SK-N-SH treated with all-trans-retinoic acid at 6 μM for 48 hours (cell line): Measurements from ENCODE around the gene SLC6A3.

Experiments used
- ATAC-seq: fragments of 200-7000 bp; cut with Tn5 transposase; 3 replicates; pipeline ENCODE4 v1.9.1; 2020; ENCODE audit warnings: mild to moderate bottlenecking, moderate library complexity
- ARNTL ChIP-seq: fragments of 450-650 bp; formaldehyde crosslinking; IDR thresholded peaks from 2 replicates; pipeline ENCODE4 v1.5.0; 2020; ENCODE audit warnings: low read depth, mild to moderate bottlenecking, moderate library complexity, borderline replicate concordance
- BACH2 ChIP-seq: fragments of 250-450 bp; sonication (Bioruptor Pico); IDR thresholded peaks from 2 replicates; pipeline ENCODE4 v1.9.0; 2021; ENCODE audit warnings: mild to moderate bottlenecking, borderline replicate concordance
- CSDC2 ChIP-seq: fragments of 250-450 bp; sonication (Bioruptor Pico); IDR thresholded peaks from 2 replicates; pipeline ENCODE4 v1.5.0; 2020; ENCODE audit warnings: mild to moderate bottlenecking, moderate library complexity
- ESRRG ChIP-seq: fragments of 250-450 bp; sonication (Bioruptor Pico); IDR thresholded peaks from 2 replicates; pipeline ENCODE4 v1.6.1; 2021; ENCODE audit warnings: mild to moderate bottlenecking
- OSR1 ChIP-seq: fragments of 250-450 bp; sonication (Bioruptor Pico); IDR thresholded peaks from 2 replicates; pipeline ENCODE4 v1.8.0; 2022; ENCODE audit warnings: moderate library complexity, mild to moderate bottlenecking, inconsistent platforms
- PPARA ChIP-seq: fragments of 250-450 bp; sonication (Bioruptor Pico); IDR thresholded peaks from 2 replicates; pipeline ENCODE4 v1.5.0; 2020; ENCODE audit warnings: mild to moderate bottlenecking, borderline replicate concordance
- RARB ChIP-seq: fragments of 250-450 bp; sonication (Bioruptor Pico); IDR thresholded peaks from 2 replicates; pipeline ENCODE4 v1.8.0; 2021; ENCODE audit warnings: mild to moderate bottlenecking, moderate library complexity
- SNAI2 ChIP-seq: fragments of 250-450 bp; sonication (Bioruptor Pico); IDR thresholded peaks from 2 replicates; pipeline ENCODE4 v1.5.0; 2020; ENCODE audit warnings: mild to moderate bottlenecking, moderate library complexity
- TCF4 ChIP-seq: fragments of 250-450 bp; sonication (Bioruptor Pico); IDR thresholded peaks from 2 replicates; pipeline ENCODE4 v1.8.0; 2021; ENCODE audit warnings: mild to moderate bottlenecking, moderate library complexity, borderline replicate concordance
- TOX ChIP-seq: fragments of 250-450 bp; sonication (Bioruptor Pico); IDR thresholded peaks from 2 replicates; pipeline ENCODE4 v1.8.0; 2021; ENCODE audit warnings: mild to moderate bottlenecking, moderate library complexity, borderline replicate concordance
- ZC3H10 ChIP-seq: fragments of 250-450 bp; sonication (Bioruptor Pico); IDR thresholded peaks from 2 replicates; pipeline ENCODE4 v1.5.1; 2021; ENCODE audit warnings: mild to moderate bottlenecking, moderate library complexity
- ZFP3 ChIP-seq: fragments of 250-450 bp; sonication (Bioruptor Pico); IDR thresholded peaks from 2 replicates; pipeline ENCODE4 v1.5.0; 2020; ENCODE audit warnings: mild to moderate bottlenecking, moderate library complexity
- ZNF565 ChIP-seq: fragments of 450-650 bp; formaldehyde crosslinking; conservative IDR thresholded peaks from 2 replicates; pipeline ENCODE4 v1.5.0; 2020; ENCODE audit warnings: low read depth, mild to moderate bottlenecking, moderate library complexity
- ZNF8 ChIP-seq: fragments of 450-650 bp; formaldehyde crosslinking; IDR thresholded peaks from 2 replicates; pipeline ENCODE4 v1.5.0; 2020; ENCODE audit warnings: mild to moderate bottlenecking, moderate library complexity
- TF ChIP-seq, protein P1 (sequence below): fragments of 250-450 bp; sonication (Bioruptor Pico); IDR thresholded peaks from 2 replicates; pipeline ENCODE4 v1.5.0; 2020; ENCODE audit warnings: mild to moderate bottlenecking, moderate library complexity
- TF ChIP-seq, protein P2 (sequence below): fragments of 250-450 bp; sonication (Bioruptor Pico); IDR thresholded peaks from 2 replicates; pipeline ENCODE4 v1.8.0; 2020; ENCODE audit warnings: mild to moderate bottlenecking, moderate library complexity, borderline replicate concordance
- TF ChIP-seq, protein P3 (sequence below): fragments of 250-450 bp; sonication (Bioruptor Pico); IDR thresholded peaks from 2 replicates; pipeline ENCODE4 v1.5.1; 2021; ENCODE audit warnings: mild to moderate bottlenecking, moderate library complexity
- TF ChIP-seq, protein P4 (sequence below): fragments of 250-450 bp; sonication (Bioruptor Pico); IDR thresholded peaks from 2 replicates; pipeline ENCODE4 v1.5.1; 2020; ENCODE audit warnings: low read depth, mild to moderate bottlenecking, moderate library complexity
- TF ChIP-seq, protein P5 (sequence below): fragments of 250-450 bp; sonication (Bioruptor Pico); IDR thresholded peaks from 2 replicates; pipeline ENCODE4 v1.8.0; 2021; ENCODE audit warnings: low read depth, mild to moderate bottlenecking, moderate library complexity, borderline replicate concordance

Gene SLC6A3

DNA sequence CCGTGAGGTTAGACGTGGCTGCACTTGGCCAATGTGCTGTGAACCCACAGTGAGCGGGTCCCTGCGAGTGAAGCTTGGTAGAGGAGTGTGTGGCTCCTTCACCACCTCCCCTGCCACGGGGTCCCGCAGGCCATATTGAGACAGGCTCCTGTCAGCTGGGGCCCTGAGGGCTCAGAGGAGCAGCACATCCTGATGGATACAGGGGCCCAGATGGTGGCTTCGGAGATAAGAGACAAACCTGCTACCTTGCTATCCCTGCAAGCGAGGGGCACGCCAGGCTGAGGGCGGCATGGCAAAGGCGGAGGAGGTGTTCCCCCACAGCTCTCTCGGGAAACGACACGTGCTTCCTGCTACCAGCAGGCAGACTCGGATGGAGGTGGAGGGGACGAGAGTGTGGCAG is 33.1 kb downstream of the SLC6A3 start (continued):
- TF ChIP-seq, protein P1, sequence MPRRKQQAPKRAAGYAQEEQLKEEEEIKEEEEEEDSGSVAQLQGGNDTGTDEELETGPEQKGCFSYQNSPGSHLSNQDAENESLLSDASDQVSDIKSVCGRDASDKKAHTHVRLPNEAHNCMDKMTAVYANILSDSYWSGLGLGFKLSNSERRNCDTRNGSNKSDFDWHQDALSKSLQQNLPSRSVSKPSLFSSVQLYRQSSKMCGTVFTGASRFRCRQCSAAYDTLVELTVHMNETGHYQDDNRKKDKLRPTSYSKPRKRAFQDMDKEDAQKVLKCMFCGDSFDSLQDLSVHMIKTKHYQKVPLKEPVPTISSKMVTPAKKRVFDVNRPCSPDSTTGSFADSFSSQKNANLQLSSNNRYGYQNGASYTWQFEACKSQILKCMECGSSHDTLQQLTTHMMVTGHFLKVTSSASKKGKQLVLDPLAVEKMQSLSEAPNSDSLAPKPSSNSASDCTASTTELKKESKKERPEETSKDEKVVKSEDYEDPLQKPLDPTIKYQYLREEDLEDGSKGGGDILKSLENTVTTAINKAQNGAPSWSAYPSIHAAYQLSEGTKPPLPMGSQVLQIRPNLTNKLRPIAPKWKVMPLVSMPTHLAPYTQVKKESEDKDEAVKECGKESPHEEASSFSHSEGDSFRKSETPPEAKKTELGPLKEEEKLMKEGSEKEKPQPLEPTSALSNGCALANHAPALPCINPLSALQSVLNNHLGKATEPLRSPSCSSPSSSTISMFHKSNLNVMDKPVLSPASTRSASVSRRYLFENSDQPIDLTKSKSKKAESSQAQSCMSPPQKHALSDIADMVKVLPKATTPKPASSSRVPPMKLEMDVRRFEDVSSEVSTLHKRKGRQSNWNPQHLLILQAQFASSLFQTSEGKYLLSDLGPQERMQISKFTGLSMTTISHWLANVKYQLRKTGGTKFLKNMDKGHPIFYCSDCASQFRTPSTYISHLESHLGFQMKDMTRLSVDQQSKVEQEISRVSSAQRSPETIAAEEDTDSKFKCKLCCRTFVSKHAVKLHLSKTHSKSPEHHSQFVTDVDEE = no peak
- no peak for TF ChIP-seq BACH2
- no peak for TF ChIP-seq TCF4 (CRISPR knock-in tag)
- no peak for TF ChIP-seq OSR1 (CRISPR knock-in tag)
- TF ChIP-seq ZNF565 = no peak
- no peak for TF ChIP-seq RARB
- no peak for TF ChIP-seq ZFP3
- TF ChIP-seq ESRRG (CRISPR knock-in tag) = no peak
- TF ChIP-seq, protein P2, sequence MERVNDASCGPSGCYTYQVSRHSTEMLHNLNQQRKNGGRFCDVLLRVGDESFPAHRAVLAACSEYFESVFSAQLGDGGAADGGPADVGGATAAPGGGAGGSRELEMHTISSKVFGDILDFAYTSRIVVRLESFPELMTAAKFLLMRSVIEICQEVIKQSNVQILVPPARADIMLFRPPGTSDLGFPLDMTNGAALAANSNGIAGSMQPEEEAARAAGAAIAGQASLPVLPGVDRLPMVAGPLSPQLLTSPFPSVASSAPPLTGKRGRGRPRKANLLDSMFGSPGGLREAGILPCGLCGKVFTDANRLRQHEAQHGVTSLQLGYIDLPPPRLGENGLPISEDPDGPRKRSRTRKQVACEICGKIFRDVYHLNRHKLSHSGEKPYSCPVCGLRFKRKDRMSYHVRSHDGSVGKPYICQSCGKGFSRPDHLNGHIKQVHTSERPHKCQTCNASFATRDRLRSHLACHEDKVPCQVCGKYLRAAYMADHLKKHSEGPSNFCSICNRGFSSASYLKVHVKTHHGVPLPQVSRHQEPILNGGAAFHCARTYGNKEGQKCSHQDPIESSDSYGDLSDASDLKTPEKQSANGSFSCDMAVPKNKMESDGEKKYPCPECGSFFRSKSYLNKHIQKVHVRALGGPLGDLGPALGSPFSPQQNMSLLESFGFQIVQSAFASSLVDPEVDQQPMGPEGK (CRISPR knock-in tag) = no peak
- no peak for TF ChIP-seq ZC3H10 (CRISPR knock-in tag)

DNA sequence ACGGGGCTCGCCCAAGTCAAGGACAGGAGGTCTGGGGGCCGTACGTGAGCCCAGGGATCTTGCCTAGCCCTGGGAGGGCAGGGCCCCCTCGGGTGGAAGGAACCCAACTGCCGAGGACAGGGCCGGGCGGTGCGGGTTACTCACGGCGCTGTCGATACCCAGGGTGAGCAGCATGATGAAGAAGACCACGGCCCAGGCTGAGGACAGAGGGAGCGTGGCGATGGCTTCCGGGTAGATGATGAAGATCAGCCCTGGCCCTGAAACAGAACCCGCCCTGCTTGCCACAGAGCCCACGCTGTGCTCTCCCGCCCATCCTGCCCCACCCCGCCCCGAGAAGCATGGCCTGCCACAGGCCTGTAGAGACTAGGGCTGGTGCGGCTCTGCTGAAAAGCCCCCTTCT is 34.1 kb downstream of the SLC6A3 start:
- ATAC-seq = no peak
- TF ChIP-seq ZNF8 (CRISPR knock-in tag) (no peak), BACH2 (no peak), TCF4 (CRISPR knock-in tag) (no peak), ZNF565 (no peak), TOX (CRISPR knock-in tag) (no peak), ARNTL (CRISPR knock-in tag) (no peak), CSDC2 (no peak), ESRRG (CRISPR knock-in tag) (no peak), SNAI2 (CRISPR knock-in tag) (no peak), ZFP3 (no peak), PPARA (CRISPR knock-in tag) (no peak)
- TF ChIP-seq, protein P3, sequence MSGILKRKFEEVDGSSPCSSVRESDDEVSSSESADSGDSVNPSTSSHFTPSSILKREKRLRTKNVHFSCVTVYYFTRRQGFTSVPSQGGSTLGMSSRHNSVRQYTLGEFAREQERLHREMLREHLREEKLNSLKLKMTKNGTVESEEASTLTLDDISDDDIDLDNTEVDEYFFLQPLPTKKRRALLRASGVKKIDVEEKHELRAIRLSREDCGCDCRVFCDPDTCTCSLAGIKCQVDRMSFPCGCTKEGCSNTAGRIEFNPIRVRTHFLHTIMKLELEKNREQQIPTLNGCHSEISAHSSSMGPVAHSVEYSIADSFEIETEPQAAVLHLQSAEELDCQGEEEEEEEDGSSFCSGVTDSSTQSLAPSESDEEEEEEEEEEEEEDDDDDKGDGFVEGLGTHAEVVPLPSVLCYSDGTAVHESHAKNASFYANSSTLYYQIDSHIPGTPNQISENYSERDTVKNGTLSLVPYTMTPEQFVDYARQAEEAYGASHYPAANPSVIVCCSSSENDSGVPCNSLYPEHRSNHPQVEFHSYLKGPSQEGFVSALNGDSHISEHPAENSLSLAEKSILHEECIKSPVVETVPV (CRISPR knock-in tag) = no peak
- TF ChIP-seq, protein P4, sequence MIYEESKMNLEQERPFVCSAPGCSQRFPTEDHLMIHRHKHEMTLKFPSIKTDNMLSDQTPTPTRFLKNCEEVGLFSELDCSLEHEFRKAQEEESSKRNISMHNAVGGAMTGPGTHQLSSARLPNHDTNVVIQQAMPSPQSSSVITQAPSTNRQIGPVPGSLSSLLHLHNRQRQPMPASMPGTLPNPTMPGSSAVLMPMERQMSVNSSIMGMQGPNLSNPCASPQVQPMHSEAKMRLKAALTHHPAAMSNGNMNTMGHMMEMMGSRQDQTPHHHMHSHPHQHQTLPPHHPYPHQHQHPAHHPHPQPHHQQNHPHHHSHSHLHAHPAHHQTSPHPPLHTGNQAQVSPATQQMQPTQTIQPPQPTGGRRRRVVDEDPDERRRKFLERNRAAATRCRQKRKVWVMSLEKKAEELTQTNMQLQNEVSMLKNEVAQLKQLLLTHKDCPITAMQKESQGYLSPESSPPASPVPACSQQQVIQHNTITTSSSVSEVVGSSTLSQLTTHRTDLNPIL = no peak
- TF ChIP-seq, protein P5, sequence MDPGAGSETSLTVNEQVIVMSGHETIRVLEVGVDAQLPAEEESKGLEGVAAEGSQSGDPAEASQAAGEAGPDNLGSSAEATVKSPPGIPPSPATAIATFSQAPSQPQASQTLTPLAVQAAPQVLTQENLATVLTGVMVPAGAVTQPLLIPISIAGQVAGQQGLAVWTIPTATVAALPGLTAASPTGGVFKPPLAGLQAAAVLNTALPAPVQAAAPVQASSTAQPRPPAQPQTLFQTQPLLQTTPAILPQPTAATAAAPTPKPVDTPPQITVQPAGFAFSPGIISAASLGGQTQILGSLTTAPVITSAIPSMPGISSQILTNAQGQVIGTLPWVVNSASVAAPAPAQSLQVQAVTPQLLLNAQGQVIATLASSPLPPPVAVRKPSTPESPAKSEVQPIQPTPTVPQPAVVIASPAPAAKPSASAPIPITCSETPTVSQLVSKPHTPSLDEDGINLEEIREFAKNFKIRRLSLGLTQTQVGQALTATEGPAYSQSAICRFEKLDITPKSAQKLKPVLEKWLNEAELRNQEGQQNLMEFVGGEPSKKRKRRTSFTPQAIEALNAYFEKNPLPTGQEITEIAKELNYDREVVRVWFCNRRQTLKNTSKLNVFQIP = no peak
- TF ChIP-seq, protein P2 (CRISPR knock-in tag) = no peak
- TF ChIP-seq, protein P1 = no peak
